ENCODE data around the gene NCAPH2.

The NCAPH2 gene

GRCh38 chr22:50550395-50550794, 42.4 kb downstream of the NCAPH2 start:
- DNase-seq: no peak

DNA sequence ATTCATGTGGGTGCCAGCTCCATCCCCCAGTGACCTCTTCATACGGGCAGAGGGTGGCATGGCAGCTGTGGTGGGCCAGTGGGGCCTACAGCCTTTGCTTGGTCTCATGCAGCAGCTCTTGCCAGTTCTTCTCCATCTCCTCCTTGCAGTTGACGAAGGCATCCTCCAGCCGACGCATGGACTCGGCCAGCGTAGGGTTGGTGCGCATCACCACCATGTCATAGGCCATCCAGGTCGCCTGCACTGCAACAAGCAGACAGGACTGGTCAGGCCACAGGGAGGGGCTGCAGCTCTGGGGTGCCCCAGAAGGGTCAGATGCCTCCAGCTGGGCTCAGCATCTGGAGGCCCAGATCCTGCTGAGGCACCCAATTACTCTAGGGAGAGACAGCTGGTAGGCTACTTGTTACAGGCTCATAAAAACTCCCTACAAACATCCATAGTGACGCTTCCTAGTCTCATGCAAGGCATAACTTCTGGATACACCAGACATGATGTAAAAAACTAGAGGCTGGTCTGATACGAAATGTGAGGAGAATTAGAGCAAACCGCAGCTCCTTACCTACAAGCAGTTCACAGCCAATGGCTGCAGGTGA, 43.2 kb downstream of the NCAPH2 start:
- DNase-seq: no peak

DNA sequence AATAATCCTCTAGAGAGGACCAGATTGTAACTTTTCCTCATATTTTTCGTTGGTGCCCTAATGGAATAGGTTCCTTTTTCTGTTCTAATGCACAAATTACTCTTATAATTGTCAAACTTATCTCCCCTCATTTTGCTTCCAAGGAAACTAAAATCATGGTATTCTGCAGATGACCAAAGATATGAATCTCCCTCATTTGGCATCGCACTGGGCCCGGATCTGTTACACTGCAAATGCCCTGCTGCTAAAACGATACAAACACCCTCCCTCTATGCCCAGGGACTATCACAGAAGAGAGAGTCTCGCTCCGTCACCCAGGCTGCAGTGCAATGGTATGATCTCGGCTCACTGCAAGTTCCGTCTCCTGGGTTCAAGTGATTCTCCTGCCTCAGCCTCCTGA, 45.3 kb downstream of the NCAPH2 start:
- no peak for DNase-seq

DNA sequence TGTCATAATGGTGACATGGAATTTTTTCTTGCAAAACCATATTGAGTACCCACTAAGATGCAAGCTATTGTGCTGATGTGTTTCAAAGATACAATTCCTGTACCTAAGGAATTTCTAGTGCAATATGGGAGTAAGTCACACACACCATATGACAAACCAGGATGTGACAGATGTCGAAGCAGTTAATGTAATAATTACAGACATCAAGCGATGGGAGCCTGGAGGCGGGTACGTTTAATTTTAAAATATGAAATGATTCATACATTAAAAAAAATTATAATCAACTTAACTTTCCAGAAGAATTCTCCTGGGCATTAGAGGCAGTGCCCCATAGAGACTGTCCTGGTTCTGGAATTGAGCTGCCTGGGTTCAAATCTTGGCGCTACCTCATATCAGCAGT, 48.7 kb downstream of the NCAPH2 start:
- DNase-seq: no peak

DNA sequence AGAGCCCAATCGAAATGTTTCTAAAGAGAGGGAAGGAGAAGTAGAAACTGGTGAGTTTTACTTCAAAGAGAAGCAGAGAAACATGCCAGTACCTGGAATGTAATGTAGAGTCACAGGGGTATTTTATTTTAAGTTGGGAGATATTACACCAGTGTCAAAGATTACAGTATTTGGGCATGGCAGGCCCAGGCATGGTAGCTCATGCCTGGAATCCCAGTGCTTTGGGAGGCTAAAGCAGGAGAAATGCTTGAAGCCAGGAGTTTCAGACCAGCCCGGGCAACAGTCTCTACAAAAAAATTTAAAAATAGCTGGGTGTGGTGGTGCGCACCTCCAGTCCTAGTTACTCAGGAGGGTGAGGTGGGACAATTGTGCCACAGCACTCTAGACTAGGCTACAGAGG, 52.0 kb downstream of the NCAPH2 start:
- DNase-seq: no peak

DNA sequence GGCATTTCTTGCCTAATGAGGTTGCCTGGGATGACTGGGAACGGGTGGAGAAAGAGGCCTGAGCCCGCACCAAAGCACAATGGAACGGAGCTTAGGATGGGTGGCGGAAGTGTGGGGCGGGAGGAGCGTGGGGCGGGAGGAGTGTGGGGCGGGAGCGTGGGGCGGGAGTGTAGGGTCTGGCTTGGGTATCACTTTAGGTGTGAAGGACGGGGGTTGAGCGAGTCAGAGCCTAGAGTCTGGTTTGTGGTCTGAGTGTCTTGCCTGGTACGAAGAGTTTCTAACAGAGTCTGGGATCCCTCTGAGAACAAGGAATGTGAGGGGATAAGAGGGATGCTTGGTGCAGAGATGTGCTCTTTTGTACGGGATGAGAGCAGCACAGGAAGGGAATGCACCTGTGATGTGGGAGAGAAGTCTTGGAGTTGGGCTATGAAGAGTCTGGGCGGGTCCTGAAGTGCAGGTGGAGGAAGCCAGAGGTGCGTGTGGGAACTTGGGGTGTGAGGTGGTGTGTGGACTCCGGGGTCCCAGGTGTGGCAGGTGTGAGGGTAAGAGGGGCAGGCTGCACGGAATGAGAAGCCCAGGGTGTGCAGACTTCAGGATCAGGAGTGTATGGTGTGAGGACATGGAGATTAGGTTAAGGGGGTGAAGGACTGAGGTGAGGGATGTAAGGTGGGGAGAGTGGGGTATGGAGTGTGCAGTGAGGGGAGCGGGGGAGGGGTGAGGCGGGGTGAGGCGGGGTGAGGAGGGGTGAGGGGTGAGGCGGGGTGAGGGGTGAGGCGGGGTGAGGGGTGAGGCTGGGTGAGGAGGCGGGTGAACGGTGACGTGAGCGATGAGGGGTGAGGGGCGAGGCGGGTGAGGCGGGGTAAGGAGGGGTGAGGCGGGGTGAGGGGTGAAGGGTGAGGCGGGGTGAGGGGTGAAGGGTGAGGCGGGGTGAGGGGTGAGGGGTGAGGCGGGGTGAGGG, 53.7 kb downstream of the NCAPH2 start:
- no peak for DNase-seq

GRCh38 chr22:50562523-50563412, 54.7 kb downstream of the NCAPH2 start, which contains the start of gene SYCE3:
Gene SYCE3 (minus strand): TSS chr22:50562919. CDS start chr22:50556405, 6,514 bp downstream.
- peak; percentile 99 for DNase-seq

GRCh38 chr22:50563413-50564160, 55.6 kb downstream of the NCAPH2 start:
- no peak for DNase-seq

- DNase-seq: no peak
These were observed 56.3 kb downstream of the NCAPH2 start for GRCh38 chr22:50564289-50564688.

DNA sequence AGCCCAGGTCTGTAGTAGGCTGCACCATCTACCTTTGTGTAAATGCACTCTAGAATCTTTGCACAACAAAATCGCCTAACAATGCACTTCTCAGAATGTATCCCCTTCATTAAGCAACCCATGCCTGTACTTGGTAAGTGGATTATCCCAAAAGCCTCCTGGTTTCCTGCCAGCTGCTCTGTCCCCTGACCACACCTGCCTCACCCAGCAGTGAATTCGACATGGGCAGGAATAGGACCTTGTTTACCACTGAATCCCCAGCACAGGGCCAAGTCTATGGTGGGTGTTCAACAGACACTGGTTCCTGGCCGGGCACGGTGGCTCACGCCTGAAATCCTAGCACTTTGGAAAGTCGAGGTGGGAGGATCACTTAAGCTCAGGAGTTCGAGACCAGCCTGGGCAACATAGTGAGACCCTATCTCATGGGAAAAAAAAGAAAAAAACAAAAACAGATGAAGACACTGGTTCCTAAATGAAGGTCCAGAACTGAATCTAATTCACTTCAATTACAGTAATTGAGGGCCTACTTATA, 59.8 kb downstream of the NCAPH2 start:
- DNase-seq: no peak

- DNase-seq: no peak
These were observed 60.6 kb downstream of the NCAPH2 start for GRCh38 chr22:50568626-50569025.

DNA sequence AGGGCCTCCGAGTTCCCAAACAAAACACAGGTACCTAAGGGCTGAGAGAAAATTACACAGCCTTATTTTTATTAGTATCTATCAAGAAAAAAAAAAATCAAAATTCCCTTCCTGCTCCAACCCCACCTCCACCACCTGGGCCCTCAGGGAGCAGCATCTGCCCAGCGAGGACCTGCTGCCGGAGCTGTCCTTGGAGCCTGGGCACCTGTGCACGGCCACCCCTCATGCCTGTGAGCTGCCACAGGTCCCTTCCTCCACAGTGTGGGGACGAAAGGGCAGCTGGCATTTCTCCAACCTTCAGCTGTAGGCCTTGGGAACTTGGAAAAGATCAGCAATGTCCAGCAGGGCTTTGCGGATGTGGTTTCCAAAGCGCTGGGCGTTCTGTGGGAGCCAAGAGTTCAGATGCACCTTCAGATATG, 61.0 kb downstream of the NCAPH2 start:
- DNase-seq: no peak

DNA sequence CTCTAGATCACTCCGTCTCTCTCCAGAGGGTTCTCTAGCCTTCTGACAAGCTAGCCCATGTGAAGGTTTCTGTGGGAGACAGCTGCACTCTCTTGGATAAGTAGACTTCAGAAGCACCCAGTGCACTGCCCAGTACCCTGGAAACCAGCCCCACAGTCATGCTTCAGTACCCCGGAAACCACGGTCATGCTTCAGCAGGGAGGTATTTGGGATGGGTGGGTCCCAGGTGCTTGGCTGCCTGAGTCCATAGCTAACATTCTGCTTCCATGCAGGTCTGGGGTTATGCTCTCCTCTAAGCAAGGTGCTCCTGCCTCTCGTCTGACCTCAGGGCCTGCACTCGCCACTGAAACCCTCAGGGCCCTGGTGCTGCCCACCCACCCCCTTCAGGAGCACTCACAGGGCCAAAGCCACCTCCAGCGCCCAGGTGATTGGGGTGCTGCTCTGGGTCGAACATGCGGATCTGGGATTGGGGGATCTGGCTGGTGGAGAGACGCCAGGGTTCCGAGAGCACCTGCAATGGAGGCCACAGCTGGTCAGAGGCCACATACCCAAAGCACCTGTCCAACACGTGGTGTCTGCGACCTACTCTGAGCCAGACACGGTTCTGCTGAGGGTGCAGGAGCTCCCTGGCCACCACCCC, 62.0 kb downstream of the NCAPH2 start:
- DNase-seq: no peak

DNA sequence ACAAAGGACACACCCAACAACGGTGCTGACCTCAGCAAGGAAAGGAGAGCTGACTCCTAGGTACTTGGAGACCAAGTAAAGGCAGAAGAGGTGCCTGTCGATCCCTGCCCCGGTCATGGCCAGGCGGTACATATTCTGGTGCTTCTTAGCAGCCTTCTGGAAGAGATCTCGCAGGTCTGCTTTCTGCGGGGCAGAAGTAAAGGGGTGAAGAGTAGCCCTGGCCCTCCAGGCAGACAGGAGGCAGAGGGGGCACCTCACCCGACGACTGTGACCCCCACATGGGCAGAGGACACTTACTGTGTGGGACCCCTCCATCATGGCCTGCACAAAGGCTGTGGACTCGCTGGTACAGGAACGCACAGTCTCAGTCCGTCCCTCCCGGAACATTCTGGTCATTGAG, 62.8 kb downstream of the NCAPH2 start:
- DNase-seq: no peak

DNA sequence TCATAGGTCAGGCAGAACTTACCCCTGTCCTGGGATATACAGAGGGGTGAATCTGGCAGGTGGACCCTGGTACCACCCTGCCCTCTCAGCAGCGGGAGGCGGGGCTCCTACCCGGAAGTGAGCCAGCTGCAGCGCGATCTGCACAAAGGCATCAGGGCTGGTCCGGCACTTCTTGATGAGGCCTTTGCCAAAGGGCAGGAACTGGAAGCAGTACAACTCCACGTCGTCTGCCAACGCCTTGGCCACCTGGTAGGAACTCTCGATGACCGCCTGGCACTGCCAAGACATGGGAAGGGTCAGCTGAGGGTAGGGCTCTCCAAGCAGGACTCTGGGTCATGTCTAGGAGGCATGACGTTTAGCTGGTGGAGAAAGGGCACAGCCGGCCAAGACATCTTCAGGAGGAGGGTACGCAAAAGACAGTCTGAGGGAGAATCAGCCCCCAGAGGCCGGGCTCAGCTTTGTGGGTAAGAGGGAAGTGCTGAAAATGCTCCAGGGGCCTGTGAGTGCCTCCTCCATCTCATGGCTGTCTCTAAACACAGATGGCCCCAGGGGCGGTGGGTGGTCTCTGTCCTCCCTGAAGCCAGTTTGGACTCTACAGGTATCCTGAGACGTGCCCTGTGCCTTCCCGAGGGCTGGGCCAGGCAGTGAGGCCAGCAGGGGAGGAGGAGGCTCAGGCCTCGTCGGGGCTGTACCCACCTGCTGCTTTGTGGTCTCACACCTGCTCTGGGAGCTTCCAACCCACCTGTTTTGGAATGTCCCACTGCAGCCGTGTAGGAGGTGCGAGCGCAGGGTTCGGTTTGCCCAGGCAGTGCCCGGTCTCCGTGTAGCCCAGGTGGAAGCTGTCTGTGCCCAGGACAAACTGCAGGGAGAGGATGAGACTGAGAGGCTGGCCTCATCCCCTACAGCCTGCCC, 63.5 kb downstream of the NCAPH2 start:
- DNase-seq: no peak

- DNase-seq: no peak
These were observed 64.9 kb downstream of the NCAPH2 start for GRCh38 chr22:50572965-50573364.

- DNase-seq: no peak
These were observed 65.7 kb downstream of the NCAPH2 start for GRCh38 chr22:50573491-50574382.

DNA sequence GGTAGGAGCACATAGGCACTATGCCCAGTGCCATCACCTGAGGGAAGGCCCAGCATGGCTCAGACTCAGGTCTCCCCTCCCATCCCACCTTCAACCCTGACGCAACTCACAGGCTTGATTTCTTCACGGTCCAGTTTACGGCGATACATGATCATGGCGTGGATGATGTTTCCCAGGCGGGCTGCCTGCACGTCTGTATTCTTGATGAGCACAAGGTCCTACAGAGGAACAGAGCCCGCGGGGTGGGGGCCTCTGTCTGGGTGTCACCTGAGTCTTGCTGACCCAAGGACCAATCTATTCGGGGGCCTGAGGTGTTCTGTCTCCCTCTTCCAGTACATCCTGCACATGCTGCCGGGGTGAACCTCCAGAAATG, 66.3 kb downstream of the NCAPH2 start:
- no peak for DNase-seq

Data from activated CD8-positive, alpha-beta memory T cell treated with anti-CD3 and anti-CD28 coated beads for 24 hours (primary cell).